ENCODE data around the gene FSCB.

The FSCB gene

DNA sequence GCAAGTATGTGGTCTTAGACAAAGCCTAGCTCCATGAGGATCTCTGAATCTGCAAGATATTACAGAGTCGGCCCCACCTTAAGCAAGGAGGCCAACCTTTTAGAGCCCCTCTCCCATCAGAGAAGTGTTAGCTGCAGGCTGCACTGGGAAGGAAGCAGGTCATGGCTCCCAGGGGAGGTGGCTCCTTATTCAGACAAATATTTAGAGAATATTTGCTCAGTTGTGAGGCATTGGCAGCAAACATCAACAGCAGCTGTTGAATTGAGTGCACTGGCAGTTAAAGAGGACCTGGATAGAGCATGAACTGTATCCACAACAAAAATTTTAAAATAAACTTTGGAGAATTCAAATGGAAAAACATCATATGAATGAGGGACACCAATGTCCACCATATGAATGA is 44.7 kb downstream of the FSCB start:
- DNase-seq (ENCODE audit: low spot score in 2 of 2) = no peak
- Histone ChIP-seq H3K27me3 (ENCODE audit: low read depth) (no peaks in the 10 kb centered on the region), H3K4me3 (no peak overlapping the region), H3K4me1 (no peaks in the 10 kb centered on the region; the same call in 1 of the 2 replicates), H3K9me3 (no peaks in the 10 kb centered on the region), H3K36me3 (replicated peaks) (no peaks in the 10 kb centered on the region)
- in situ Hi-C loops (cut with MboI; ENCODE audit: low sequenced_read_pairs) = no loop called here

DNA sequence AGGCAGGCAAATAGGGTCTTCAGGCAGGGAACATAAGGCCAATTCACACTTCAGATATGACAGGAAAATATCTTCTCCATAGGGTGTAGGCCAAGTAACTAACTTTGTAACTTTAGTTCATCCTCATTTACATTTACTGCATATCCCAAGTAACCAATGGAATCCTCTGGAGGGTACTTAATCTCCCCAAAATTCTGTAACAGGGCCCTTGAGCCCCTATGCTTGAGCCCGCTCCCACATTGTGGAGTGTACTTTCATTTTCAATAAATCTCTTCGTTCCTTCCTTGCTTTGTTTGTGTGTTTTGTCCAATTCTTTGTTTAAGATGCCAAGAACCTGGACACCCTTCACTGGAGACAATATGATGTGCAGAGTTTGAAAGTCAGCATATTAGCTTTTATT is 45.3 kb downstream of the FSCB start:
- in situ Hi-C loops (cut with MboI; ENCODE audit: low sequenced_read_pairs) = no loop called here
- Histone ChIP-seq H3K36me3 (replicated peaks) (no peaks in the 10 kb centered on the region), H3K4me1 (no peaks in the 10 kb centered on the region; the same call in 1 of the 2 replicates), H3K4me3 (no peak overlapping the region), H3K27me3 (ENCODE audit: low read depth) (no peaks in the 10 kb centered on the region), H3K9me3 (no peaks in the 10 kb centered on the region; the same call in 1 of the 2 replicates)
- no peak for DNase-seq (ENCODE audit: low spot score in 2 of 2)
